ENCODE results near the gene NPAS3. TPM values are rescaled to one million over a fixed set of nuclear protein-coding genes. Genes with fewer than 3 reads are reported as not detected.

Gene NPAS3
- total RNA-seq, 1 experiment from 2014 or later: not detected

DNA sequence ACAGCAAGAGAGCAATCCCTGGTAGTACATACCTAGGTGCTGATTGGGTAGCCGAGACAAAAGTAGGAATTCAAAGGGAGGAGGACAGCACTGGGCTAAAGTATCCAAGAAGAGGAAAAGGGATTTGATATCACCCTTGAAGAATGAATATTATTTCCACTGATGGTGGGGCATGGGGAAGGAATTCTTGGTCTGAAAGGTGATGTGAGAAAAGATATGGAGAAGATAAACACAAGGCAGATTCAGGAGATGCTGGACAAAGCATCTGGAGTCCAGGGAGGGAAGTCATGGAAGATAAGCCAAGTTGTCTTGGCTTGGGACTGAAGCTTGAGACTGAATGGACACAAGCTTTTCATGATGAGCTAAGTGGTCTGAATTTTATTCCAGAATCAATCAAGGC lies 818.2 kb downstream of the NPAS3 start:
- Histone ChIP-seq H3K9me2 (ENCODE audit: insufficient read depth) (no peaks in the 10 kb centered on the region), H3K79me2 (ENCODE audit: insufficient read depth, low read length) (no peaks in the 10 kb centered on the region), H3K4me3 (replicated peaks in 1 of 2; ENCODE audit: low read depth in 1 of 2, low read length in 2 of 2) (no peak overlapping the region), H3K9me3 (ENCODE audit: control insufficient read depth in 1 of 2, insufficient read depth in 1 of 2, low read depth in 1 of 2, low read length in 2 of 2) (no peaks in the 10 kb centered on the region), H3K4me2 (ENCODE audit: low read length) (no peak overlapping the region), H2AFZ (ENCODE audit: low read depth, low read length, poor library complexity, severe bottlenecking) (no peak overlapping the region), H3K4me1 (ENCODE audit: control insufficient read depth in 1 of 2, insufficient read depth in 2 of 2, low read length in 2 of 2) (no peaks in the 10 kb centered on the region), H3K9ac (ENCODE audit: low read length) (no peak overlapping the region), H4K20me1 (ENCODE audit: insufficient read depth) (no peaks in the 10 kb centered on the region), H3K27me3 (ENCODE audit: insufficient read depth, low read length) (peaks cover 25% of the 10 kb centered on the region), H3K27ac (ENCODE audit: low read depth, low read length) (no peak overlapping the region), H3K36me3 (ENCODE audit: control insufficient read depth in 1 of 2, insufficient read depth in 2 of 2, low read length in 2 of 2) (no peaks in the 10 kb centered on the region)
- no TSS peak for BruUV-seq (replicated peaks)
- no peak for DNase-seq (ENCODE audit: low read depth, low spot score)
- RAD21 ChIA-PET (ENCODE audit: low non-redundant PET in 1 of 2, low total read pairs in 2 of 2, uncharacterized antibody in 2 of 2, unreplicated experiment in 2 of 2): no interaction called here
- intact Hi-C loops (cut with micrococcal nuclease): no loop called here
- no peak for ATAC-seq
- POLR2A ChIA-PET: no interaction called here
- CTCF ChIA-PET: no interaction called here
- TF ChIP-seq ZFX (IDR thresholded peaks at IDR 0.05) (no peak), FOSL1 (IDR thresholded peaks at IDR 0.05; ENCODE audit: low read depth) (no peak), ELF1 (IDR thresholded peaks at IDR 0.05; ENCODE audit: borderline replicate concordance, low read depth) (no peak), CBX3 (IDR thresholded peaks at IDR 0.05; ENCODE audit: low read depth) (no peak), EGR1 (IDR thresholded peaks at IDR 0.05; ENCODE audit: low read depth) (no peak), RAD21 (IDR thresholded peaks at IDR 0.05; ENCODE audit: low read depth) (no peak), SRF (IDR thresholded peaks at IDR 0.05; ENCODE audit: low read depth) (no peak), SP1 (IDR thresholded peaks at IDR 0.05; ENCODE audit: low read depth) (no peak), POLR2AphosphoS5 (IDR thresholded peaks at IDR 0.05; ENCODE audit: low read depth, low read length) (no peak), CEBPB (IDR thresholded peaks at IDR 0.05; ENCODE audit: low read depth) (no peak), EZH2 (IDR thresholded peaks at IDR 0.05) (no peak)
- TF ChIP-seq, protein P1, sequence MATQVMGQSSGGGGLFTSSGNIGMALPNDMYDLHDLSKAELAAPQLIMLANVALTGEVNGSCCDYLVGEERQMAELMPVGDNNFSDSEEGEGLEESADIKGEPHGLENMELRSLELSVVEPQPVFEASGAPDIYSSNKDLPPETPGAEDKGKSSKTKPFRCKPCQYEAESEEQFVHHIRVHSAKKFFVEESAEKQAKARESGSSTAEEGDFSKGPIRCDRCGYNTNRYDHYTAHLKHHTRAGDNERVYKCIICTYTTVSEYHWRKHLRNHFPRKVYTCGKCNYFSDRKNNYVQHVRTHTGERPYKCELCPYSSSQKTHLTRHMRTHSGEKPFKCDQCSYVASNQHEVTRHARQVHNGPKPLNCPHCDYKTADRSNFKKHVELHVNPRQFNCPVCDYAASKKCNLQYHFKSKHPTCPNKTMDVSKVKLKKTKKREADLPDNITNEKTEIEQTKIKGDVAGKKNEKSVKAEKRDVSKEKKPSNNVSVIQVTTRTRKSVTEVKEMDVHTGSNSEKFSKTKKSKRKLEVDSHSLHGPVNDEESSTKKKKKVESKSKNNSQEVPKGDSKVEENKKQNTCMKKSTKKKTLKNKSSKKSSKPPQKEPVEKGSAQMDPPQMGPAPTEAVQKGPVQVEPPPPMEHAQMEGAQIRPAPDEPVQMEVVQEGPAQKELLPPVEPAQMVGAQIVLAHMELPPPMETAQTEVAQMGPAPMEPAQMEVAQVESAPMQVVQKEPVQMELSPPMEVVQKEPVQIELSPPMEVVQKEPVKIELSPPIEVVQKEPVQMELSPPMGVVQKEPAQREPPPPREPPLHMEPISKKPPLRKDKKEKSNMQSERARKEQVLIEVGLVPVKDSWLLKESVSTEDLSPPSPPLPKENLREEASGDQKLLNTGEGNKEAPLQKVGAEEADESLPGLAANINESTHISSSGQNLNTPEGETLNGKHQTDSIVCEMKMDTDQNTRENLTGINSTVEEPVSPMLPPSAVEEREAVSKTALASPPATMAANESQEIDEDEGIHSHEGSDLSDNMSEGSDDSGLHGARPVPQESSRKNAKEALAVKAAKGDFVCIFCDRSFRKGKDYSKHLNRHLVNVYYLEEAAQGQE (IDR thresholded peaks at IDR 0.05; ENCODE audit: low read depth): no peak
- TF ChIP-seq, protein P2, sequence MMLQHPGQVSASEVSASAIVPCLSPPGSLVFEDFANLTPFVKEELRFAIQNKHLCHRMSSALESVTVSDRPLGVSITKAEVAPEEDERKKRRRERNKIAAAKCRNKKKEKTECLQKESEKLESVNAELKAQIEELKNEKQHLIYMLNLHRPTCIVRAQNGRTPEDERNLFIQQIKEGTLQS (IDR thresholded peaks at IDR 0.05): no peak
- TF ChIP-seq, protein P3, sequence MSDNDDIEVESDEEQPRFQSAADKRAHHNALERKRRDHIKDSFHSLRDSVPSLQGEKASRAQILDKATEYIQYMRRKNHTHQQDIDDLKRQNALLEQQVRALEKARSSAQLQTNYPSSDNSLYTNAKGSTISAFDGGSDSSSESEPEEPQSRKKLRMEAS (IDR thresholded peaks at IDR 0.05): no peak
- TF ChIP-seq, protein P4, sequence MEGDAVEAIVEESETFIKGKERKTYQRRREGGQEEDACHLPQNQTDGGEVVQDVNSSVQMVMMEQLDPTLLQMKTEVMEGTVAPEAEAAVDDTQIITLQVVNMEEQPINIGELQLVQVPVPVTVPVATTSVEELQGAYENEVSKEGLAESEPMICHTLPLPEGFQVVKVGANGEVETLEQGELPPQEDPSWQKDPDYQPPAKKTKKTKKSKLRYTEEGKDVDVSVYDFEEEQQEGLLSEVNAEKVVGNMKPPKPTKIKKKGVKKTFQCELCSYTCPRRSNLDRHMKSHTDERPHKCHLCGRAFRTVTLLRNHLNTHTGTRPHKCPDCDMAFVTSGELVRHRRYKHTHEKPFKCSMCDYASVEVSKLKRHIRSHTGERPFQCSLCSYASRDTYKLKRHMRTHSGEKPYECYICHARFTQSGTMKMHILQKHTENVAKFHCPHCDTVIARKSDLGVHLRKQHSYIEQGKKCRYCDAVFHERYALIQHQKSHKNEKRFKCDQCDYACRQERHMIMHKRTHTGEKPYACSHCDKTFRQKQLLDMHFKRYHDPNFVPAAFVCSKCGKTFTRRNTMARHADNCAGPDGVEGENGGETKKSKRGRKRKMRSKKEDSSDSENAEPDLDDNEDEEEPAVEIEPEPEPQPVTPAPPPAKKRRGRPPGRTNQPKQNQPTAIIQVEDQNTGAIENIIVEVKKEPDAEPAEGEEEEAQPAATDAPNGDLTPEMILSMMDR (IDR thresholded peaks at IDR 0.05 in 2 of 3, conservative IDR thresholded peaks at IDR 0.05 in 1 of 3; ENCODE audit: borderline replicate concordance in 1 of 3, insufficient read depth in 1 of 3, low read depth in 2 of 3, low read length in 2 of 3): no peak
